Pancreas (tissue), 10 donors: ENCODE data around the gene PEX14. TPM values are rescaled to one million over a fixed set of nuclear protein-coding genes. Genes with fewer than 3 reads are reported as not detected.

Experiments
- ATAC-seq, 4 donors: fragments of 200-7000 bp; cut with Tn5 transposase; one replicate each; pipeline versions ENCODE4 v1.8.0 to v1.9.1; 2020; ENCODE audit warnings: mild to moderate bottlenecking in 4 of 4, moderate library complexity in 4 of 4
- DNase-seq, 6 donors: peaks; one replicate each; pipeline ENCODE4 v3.0.0-alpha.2; 2020
- FAIRE-seq: peaks from 2 replicates; lab custom pipeline; 2012; peaks lifted over from hg19 to GRCh38; lab: Jason Lieb, UNC
- H3K27ac ChIP-seq, 4 donors: fragments of 200-600 bp; sonication (generic); 1 replicate in 3 of 4; 2 replicates in 1 of 4; pipeline versions ENCODE4 v1.5.0 to v1.8.0; 2020
- H3K27me3 ChIP-seq, 4 donors: fragments of 200-600 bp; one replicate each; pipeline ENCODE4 v1.8.0; 2021
- H3K36me3 ChIP-seq, 3 donors: fragments of 200-600 bp; sonication (generic) in 1 of 3; one replicate each; pipeline versions ENCODE4 v1.5.0 to v1.8.0; 2020 to 2021
- H3K4me1 ChIP-seq, 3 donors: fragments of 200-600 bp; one replicate each; pipeline ENCODE4 v1.8.0; 2021
- H3K4me3 ChIP-seq, 4 donors: fragments of 200-600 bp; sonication (generic) in 2 of 4; one replicate each; pipeline versions ENCODE4 v1.5.0 to v1.8.0; 2020 to 2021
- H3K9me3 ChIP-seq, 4 donors: fragments of 200-600 bp; one replicate each; pipeline ENCODE4 v1.8.0; 2021
- CTCF ChIP-seq, 4 donors: fragments of 200-600 bp; sonication (generic) in 3 of 4; IDR thresholded peaks; one replicate each; pipeline versions ENCODE4 v1.5.0 to v1.8.0; 2021; ENCODE audit warnings: antibody characterized with exemption in 4 of 4
- WGBS, 2 donors: extraction: QIAGEN DNeasy Blood & Tissue Kit; methylation state at CpG; one replicate each; pipeline ENCODE4 v1.1.7; 2013; 5-methylcytosine and 5-hydroxymethylcytosine counted together
- intact Hi-C, 3 donors: fragments of 100-400 bp; cut with DNase I; formaldehyde crosslinking; loops; one replicate each; pipeline versions ENCODE4 v1.11.1 to v1.14.2; 2022
- polyA plus RNA-seq, 2 donors: library from polyadenylated mRNA; stranded (reverse); fragments of 200-250 nt; gene quantifications; one replicate each; pipeline ENCODE4 v1.2.3, GENCODE V29; 2013
- total RNA-seq, 6 donors: library from RNA; stranded (reverse); fragmentation: NEBNext Ultra II Directional in 4 of 6; extraction: Animal tissue kit (Norgen Biotek cat#: 25700) in 4 of 6; gene quantifications; one replicate each; pipeline versions ENCODE4 v1.2.1 to v1.2.4, GENCODE V29; 2021 to 2023
- donor health status: healthy with polysubstance abuse.
- donor health status: DM: no; HTN: no; CAD: no; lungs with moderate emphysema.
- donor health status: DM: no; HTN: no; CAD: no.
- donor health status: control.
- donor health status: control.
- donor health status: Bipolar disorder and iron deficiency.
- donor health status: DM: yes; HTN: yes; CAD: no.
- donor health status: DM: no; HTN: no; CAD: no.
- donor health status: DM: no; HTN: no; CAD: no.
- donor health status: DM: yes; HTN: yes; CAD: no.

PEX14 gene
- total and polyA plus RNA-seq, 8 donors, result 6.0 to 12.8 (median 8.2) TPM

- 59 to 69% methylated on average over 17 of the region's 17 CpGs for WGBS, 2 donors
- TF ChIP-seq CTCF (IDR thresholded peaks at IDR 0.05), result peak; percentile 14 to 78 (median 60)
- DNase-seq, result peak; percentile 47 to 67 (median 54)
- peaks cover 9 to 20% (median 10%) of the 10 kb centered on the region in 3 donors for H3K4me1 ChIP-seq
- no peak overlapping the region for H3K4me3 ChIP-seq
- FAIRE-seq, result no peak
- no peaks in the 10 kb centered on the region for H3K9me3 ChIP-seq
- peak; percentile 89 to 93 (median 92) for ATAC-seq
- no peaks in the 10 kb centered on the region for H3K27me3 ChIP-seq
- no peaks in the 10 kb centered on the region for H3K36me3 ChIP-seq
- intact Hi-C loops, result loop anchor here in 1 of 3 donors (5.0 kb wide), 1 partner anchor 360 kb away; no protein-coding TSS in a partner anchor
- H3K27ac ChIP-seq, result no peak overlapping the region
Measured at GRCh38 chr1:10507111-10507879, 32.5 kb downstream of the PEX14 start.

- Histone ChIP-seq H3K9me3 (no peaks in the 10 kb centered on the region), H3K36me3 (no peaks in the 10 kb centered on the region), H3K4me1 (peaks cover 9 to 20% (median 10%) of the 10 kb centered on the region in 3 donors), H3K4me3 (no peak overlapping the region), H3K27me3 (no peaks in the 10 kb centered on the region), H3K27ac (no peak overlapping the region)
- DNase-seq (peak in 1 of 6 donors; percentile 15), ATAC-seq (peak; percentile 18 to 50 (median 38)), FAIRE-seq (no peak)
- intact Hi-C loops, result loop anchor here in 1 of 3 donors (5.0 kb wide), 1 partner anchor 359 kb away; no protein-coding TSS in a partner anchor
- 39 to 41% methylated on average over 3 of the region's 3 CpGs for WGBS, 2 donors
- TF ChIP-seq CTCF (IDR thresholded peaks at IDR 0.05), result no peak
Measured at GRCh38 chr1:10508511-10508951, 33.8 kb downstream of the PEX14 start.

- no peak for FAIRE-seq
- H3K36me3 ChIP-seq, result no peaks in the 10 kb centered on the region
- 52 to 57% methylated on average over 6 of the region's 6 CpGs for WGBS, 2 donors
- no peak overlapping the region for H3K4me3 ChIP-seq
- no peak for DNase-seq
- H3K4me1 ChIP-seq, result peaks cover 9 to 20% (median 10%) of the 10 kb centered on the region in 3 donors
- intact Hi-C loops, result loop anchor here in 2 of 3 donors (5.0 to 10.0 kb wide), 3 partner anchors 175 to 357 kb away; partner anchors contain the start of gene CASZ1 (in 1 of the 2)
- H3K27me3 ChIP-seq, result no peaks in the 10 kb centered on the region
- no peak for TF ChIP-seq CTCF (IDR thresholded peaks at IDR 0.05)
- ATAC-seq, result no peak
- no peaks in the 10 kb centered on the region for H3K9me3 ChIP-seq
- H3K27ac ChIP-seq, result no peak overlapping the region
Measured at GRCh38 chr1:10509809-10510509, 35.2 kb downstream of the PEX14 start.

- ATAC-seq (peak in 3 of 4 donors; percentile 26 to 42 (median 34)), FAIRE-seq (no peak)
- no peak overlapping the region for H3K27ac ChIP-seq
Measured at GRCh38 chr1:10510520-10511493, 36.1 kb downstream of the PEX14 start.

More at GRCh38 chr1:10510520-10511493, 36.1 kb downstream of the PEX14 start:
- Histone ChIP-seq H3K4me1 (peaks cover 9 to 22% (median 10%) of the 10 kb centered on the region in 3 donors), H3K4me3 (no peak overlapping the region), H3K36me3 (no peaks in the 10 kb centered on the region), H3K27me3 (no peaks in the 10 kb centered on the region), H3K9me3 (no peaks in the 10 kb centered on the region)
- TF ChIP-seq CTCF (IDR thresholded peaks at IDR 0.05), result no peak
- DNase-seq, result no peak
- WGBS, 2 donors, result 66 to 73% methylated on average over 12 of the region's 12 CpGs
- intact Hi-C loops, result loop anchor here in 1 of 3 donors (5.0 to 10.0 kb wide), 3 partner anchors 174 to 356 kb away; partner anchors contain the start of gene CASZ1
